Effector memory CD4-positive, alpha-beta T cell (primary cell): ENCODE results near the gene CASP10.
"Not testable (repeated sequence)": the region's sequence is repeated elsewhere in the genome, so short reads cannot be mapped to it uniquely, and the experiment has no call there.

Experiments
- DNase-seq, 3 donors: peaks; one replicate each; pipeline ENCODE4 v3.0.0-alpha.2; 2020
- H3K27ac ChIP-seq: 2 replicates; pipeline ENCODE4 v1.7.0; 2013; ENCODE audit warnings: mild to moderate bottlenecking, low read length, moderate library complexity; ENCODE audit not compliant: insufficient read depth, poor library complexity, severe bottlenecking
- H3K27me3 ChIP-seq: replicated peaks from 2 replicates; pipeline ENCODE4 v1.7.0; 2013; ENCODE audit warnings: mild to moderate bottlenecking, low read length; ENCODE audit not compliant: insufficient read depth, control insufficient read depth, poor library complexity, severe bottlenecking
- H3K36me3 ChIP-seq: 2 replicates; pipeline ENCODE4 v1.7.0; 2013; ENCODE audit warnings: mild to moderate bottlenecking, low read length, moderate library complexity; ENCODE audit not compliant: control insufficient read depth, insufficient read depth
- H3K4me1 ChIP-seq: 2 replicates; pipeline ENCODE4 v1.7.0; 2013; ENCODE audit warnings: low read length, mild to moderate bottlenecking; ENCODE audit not compliant: control insufficient read depth, insufficient read depth, poor library complexity, severe bottlenecking
- H3K4me3 ChIP-seq: 2 replicates; pipeline ENCODE4 v1.7.0; 2013; ENCODE audit warnings: low read length, low read depth, mild to moderate bottlenecking; ENCODE audit not compliant: insufficient read depth, poor library complexity, severe bottlenecking
- H3K9me3 ChIP-seq: 2 replicates; pipeline ENCODE4 v1.7.0; 2013; ENCODE audit warnings: mild to moderate bottlenecking, low read length, moderate library complexity; ENCODE audit not compliant: control insufficient read depth

The CASP10 gene

DNA sequence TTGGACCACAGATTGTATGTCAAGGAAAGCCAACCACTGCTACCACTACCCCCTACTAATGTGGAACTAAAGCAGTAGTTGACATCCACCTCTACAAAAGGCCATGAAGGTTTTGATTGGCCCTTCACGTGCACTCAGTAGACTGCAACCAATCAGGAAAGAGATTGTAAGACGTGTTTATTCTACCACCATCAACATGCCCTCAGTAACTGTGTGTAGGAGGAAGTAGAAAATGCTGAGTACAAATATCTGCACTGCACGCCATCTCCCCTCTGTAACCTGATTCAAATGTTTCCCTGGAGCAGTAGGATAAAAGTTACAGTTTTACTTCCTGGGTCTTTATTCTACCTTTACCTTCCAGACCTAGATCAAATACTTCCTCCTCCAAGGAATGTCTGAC is 2.9 kb upstream of the CASP10 start:
- Histone ChIP-seq H3K36me3 (no peaks in the 10 kb centered on the region), H3K4me3 (no peak overlapping the region), H3K27ac (no peak overlapping the region), H3K4me1 (peaks cover under 1% of the 10 kb centered on the region), H3K9me3 (no peaks in the 10 kb centered on the region), H3K27me3 (no peaks in the 10 kb centered on the region)
- no peak for DNase-seq

DNA sequence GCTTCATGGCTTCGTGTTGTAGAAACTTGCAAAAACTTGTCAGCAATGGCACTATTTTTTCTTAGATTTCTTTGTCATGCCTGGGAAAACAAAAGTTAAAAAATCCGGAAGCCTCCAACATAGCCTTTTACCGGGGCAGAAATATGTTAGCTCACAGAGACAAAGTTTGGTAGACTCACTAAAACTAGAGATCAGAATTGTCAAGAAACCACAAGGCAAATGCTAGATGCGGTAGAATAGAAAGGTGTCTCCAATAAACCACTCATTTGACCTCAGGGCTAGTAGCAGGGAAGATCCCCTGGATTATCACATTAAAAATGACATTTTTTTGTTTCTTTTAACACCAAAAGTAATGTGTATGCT is 405 bp downstream of the CASP10 start:
- Histone ChIP-seq H3K4me3 (peak overlapping the region; percentile 83), H3K4me1 (peaks cover 21% of the 10 kb centered on the region), H3K9me3 (no peaks in the 10 kb centered on the region), H3K27me3 (no peaks in the 10 kb centered on the region), H3K27ac (peak overlapping the region; percentile 88), H3K36me3 (peaks cover 11% of the 10 kb centered on the region)
- no peak for DNase-seq

DNA sequence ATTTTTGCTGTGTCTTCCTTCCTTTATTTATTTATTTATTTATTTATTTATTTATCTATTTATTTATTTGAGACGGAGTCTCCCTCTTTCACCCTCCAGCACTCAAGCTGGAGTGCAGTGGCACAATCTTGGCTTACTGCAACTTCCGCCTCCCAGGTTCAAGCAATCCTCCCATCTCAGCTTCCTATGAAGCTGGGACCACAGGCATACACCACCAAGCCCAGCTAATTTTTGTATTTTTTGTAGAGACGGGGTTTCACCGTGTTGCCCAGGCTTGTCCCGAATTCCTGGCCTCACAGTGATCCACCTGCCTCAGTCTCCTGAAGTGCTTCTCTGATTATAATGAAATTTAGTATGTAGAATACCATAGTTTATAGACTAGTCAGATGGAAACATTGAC is 894 bp downstream of the CASP10 start:
- not testable (repeated sequence) for DNase-seq, H3K9me3 ChIP-seq, H3K27me3 ChIP-seq
- Histone ChIP-seq H3K4me1 (peaks cover 26% of the 10 kb centered on the region), H3K27ac (peak overlapping the region; percentile 88), H3K4me3 (peak overlapping the region; percentile 83), H3K36me3 (peaks cover 14% of the 10 kb centered on the region)

DNA sequence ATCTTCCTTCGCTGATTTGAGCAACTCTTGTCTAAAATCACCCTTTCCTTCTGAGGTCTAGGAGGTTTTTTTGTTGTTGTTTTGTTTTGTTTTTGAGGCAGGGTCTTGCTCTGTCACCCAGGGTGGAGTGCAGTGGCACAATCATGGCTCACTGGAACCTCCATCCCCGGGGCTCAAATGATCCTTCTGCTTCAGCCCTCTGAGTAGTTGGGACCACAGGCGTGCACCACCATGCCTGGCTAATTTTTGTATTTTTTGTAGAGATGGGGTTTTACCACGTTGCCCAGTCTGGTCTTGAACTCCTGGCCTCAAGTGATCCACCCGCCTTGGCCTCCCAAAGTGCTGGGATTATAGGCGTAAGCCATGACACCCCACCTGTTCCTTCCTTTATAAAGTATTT is 1.3 kb downstream of the CASP10 start:
- peak overlapping the region; percentile 88 for H3K27ac ChIP-seq
- H3K27me3 ChIP-seq, H3K9me3 ChIP-seq, DNase-seq: not testable (repeated sequence)
- peaks cover 16% of the 10 kb centered on the region for H3K36me3 ChIP-seq
- peaks cover 26% of the 10 kb centered on the region for H3K4me1 ChIP-seq
- peak overlapping the region; percentile 83 for H3K4me3 ChIP-seq

DNA sequence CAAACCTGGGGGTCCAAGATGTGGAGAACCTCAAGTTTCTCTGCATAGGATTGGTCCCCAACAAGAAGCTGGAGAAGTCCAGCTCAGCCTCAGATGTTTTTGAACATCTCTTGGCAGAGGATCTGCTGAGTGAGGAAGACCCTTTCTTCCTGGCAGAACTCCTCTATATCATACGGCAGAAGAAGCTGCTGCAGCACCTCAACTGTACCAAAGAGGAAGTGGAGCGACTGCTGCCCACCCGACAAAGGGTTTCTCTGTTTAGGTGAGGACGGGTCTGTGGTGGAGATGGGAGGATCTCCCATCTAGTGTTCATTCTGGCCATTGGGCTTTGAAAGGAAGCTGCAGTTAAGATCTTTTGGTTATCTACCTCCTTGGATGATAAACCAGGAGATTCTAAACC is 2.9 kb downstream of the CASP10 start:
- peaks cover 29% of the 10 kb centered on the region for H3K4me1 ChIP-seq
- DNase-seq = no peak

DNA sequence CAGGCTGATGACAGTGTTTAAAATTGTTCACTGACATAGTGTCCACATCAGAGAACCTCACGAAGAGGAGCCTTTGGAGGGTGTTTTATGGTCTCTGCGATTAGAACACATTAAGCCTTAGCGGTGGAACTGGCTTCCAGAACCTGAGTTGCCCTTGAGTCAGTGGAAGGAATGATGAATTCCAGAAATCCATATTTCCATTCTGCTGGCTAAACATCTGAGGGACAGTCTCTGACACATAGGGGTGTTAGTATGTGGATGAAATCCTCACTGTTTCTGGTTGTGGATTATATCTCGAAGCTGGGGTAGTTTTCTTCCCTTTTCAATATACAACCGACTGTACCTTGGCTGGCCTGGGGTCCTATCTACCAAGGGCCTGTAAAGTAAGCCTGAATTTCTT is 4.0 kb downstream of the CASP10 start:
- Histone ChIP-seq H3K9me3 (no peaks in the 10 kb centered on the region), H3K27ac (peak overlapping the region; percentile 5), H3K27me3 (no peaks in the 10 kb centered on the region), H3K4me1 (peaks cover 40% of the 10 kb centered on the region), H3K36me3 (peaks cover 25% of the 10 kb centered on the region), H3K4me3 (no peak overlapping the region)
- no peak for DNase-seq

More for the DNA sequence above, 2.9 kb downstream of the CASP10 start:
- Histone ChIP-seq H3K36me3 (peaks cover 25% of the 10 kb centered on the region), H3K9me3 (no peaks in the 10 kb centered on the region), H3K27me3 (no peaks in the 10 kb centered on the region), H3K4me3 (peak overlapping the region; percentile 83), H3K27ac (peak overlapping the region; percentile 88)

DNA sequence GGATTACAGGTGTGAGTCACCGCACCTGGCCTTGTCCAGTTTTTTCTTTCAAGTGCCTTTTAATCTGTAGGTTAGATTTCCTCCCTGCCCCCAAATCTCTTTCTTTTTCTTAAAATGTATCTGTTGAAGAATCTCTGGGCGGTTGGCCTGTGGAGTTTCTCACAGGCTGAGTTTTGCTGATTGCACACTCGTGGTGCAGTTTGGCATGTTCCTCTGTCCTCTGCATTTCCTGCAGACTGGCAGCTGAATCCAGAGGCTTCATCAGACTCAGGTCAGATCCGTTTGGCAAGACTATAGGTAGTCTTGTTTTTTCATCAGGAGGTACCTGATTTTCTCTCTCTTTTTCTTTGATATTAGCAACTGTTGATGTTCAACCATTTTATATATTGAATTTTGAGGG is 5.5 kb downstream of the CASP10 start:
- DNase-seq = no peak

DNA sequence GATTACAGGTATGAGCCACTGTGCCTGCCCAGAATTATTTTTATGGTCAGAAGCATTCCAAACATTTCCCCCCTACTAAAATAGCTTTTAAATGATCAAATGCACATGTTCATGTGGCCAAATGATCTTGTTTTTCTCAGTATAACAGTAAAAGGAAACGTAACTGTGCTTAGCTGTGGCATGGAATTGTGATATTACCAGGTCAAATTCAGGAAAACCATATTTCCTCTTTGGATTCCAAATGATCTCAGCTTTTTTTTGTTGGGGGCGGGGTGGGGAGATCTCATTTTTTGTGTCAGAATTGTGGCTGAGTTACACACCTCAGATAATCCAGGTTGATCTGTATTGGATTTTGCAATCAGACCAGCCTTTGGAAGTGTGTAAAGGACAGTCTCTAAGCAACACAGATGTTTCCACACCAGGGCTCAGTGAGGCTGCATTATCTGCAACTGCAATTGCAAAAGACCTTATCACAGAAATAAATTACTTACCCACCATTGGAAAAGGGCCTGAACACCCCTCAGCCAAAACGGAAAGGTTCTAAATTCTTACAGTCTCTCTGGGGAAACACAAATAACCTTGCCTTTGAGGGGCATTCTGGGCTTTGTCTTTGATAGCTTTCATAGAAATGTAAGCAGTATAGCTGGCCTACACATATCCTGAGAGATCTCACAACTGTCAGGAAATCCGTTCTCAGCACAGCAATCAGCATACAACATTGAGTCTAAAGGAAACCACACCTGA is 8.4 kb downstream of the CASP10 start:
- peak overlapping the region; percentile 57 for H3K27ac ChIP-seq
- peaks cover 56% of the 10 kb centered on the region for H3K4me1 ChIP-seq
- peak overlapping the region; percentile 20 for H3K4me3 ChIP-seq
- H3K27me3 ChIP-seq = no peaks in the 10 kb centered on the region
- no peak for DNase-seq
- H3K9me3 ChIP-seq = no peaks in the 10 kb centered on the region
- peaks cover 32% of the 10 kb centered on the region for H3K36me3 ChIP-seq

More for the DNA sequence above, 5.5 kb downstream of the CASP10 start:
- no peak overlapping the region for H3K27ac ChIP-seq
- H3K27me3 ChIP-seq = no peaks in the 10 kb centered on the region
- peaks cover 25% of the 10 kb centered on the region for H3K36me3 ChIP-seq
- no peak overlapping the region for H3K4me3 ChIP-seq
- H3K9me3 ChIP-seq = no peaks in the 10 kb centered on the region
- peaks cover 53% of the 10 kb centered on the region for H3K4me1 ChIP-seq

DNA sequence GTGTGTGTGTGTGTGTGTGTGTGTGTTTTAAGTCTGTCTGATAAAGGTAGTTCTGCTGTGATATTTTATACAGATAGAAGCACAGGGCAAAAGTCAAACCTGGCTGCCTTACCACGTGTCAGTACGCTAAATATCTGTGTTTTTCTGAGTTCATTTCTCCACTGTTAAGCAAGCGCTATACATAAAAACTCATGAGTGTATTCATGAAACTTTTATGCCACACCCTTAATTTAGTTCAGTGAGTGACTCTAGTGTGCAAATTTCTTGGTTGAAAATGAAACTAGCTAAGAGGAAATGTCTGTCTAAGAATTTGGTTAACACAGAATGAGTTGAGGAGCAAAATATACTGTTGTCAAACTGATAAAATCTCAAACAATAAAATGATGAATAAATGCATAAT is 11.2 kb downstream of the CASP10 start:
- H3K36me3 ChIP-seq = peaks cover 33% of the 10 kb centered on the region
- no peak for DNase-seq
- peak overlapping the region; percentile 38 for H3K27ac ChIP-seq
- peaks cover 44% of the 10 kb centered on the region for H3K4me1 ChIP-seq
- H3K27me3 ChIP-seq = no peaks in the 10 kb centered on the region
- peak overlapping the region; percentile 12 for H3K4me3 ChIP-seq
- no peaks in the 10 kb centered on the region for H3K9me3 ChIP-seq

DNA sequence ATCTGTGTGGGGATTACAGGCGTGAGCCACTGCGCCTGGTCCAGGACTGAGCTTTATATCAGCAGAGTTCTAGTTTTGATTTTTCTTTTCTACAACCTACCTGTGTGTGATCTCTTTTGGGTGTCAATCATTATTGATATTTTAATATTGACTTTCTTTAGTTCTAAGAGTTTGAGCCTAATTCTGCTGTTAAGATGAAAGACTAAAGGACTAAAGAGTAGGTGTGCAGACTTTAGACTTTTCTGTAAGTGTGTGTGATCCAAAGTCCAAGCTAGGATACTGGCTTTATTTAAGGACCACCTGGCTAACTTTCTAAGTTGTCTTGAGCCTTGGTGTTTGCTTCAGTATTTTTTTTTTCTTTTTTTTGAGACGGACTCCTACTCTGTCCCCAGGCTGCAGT is 12.4 kb downstream of the CASP10 start:
- Histone ChIP-seq H3K27ac (no peak overlapping the region), H3K36me3 (peaks cover 32% of the 10 kb centered on the region), H3K9me3 (no peaks in the 10 kb centered on the region), H3K27me3 (no peaks in the 10 kb centered on the region), H3K4me3 (no peak overlapping the region), H3K4me1 (peaks cover 42% of the 10 kb centered on the region)
- no peak for DNase-seq
